GM12875 (cell line): ENCODE data around the gene ELOB.

Experiments used
- H3K4me3 ChIP-seq: one replicate; pipeline ENCODE4 v1.5.1; 2011; ENCODE audit warnings: low read depth, low read length, control low read depth
- TF ChIP-seq, protein P1 (sequence below): IDR thresholded peaks from 2 replicates; pipeline ENCODE4 v1.5.1; 2011; ENCODE audit warnings: low read depth, mild to moderate bottlenecking, control low read depth, inconsistent platforms, low read length, moderate library complexity, borderline replicate concordance; ENCODE audit not compliant: insufficient read depth

The ELOB gene

GRCh38 chr16:2769100-2769529, 8.0 kb downstream of the ELOB start:
- no peak overlapping the region for H3K4me3 ChIP-seq
- TF ChIP-seq, protein P1, sequence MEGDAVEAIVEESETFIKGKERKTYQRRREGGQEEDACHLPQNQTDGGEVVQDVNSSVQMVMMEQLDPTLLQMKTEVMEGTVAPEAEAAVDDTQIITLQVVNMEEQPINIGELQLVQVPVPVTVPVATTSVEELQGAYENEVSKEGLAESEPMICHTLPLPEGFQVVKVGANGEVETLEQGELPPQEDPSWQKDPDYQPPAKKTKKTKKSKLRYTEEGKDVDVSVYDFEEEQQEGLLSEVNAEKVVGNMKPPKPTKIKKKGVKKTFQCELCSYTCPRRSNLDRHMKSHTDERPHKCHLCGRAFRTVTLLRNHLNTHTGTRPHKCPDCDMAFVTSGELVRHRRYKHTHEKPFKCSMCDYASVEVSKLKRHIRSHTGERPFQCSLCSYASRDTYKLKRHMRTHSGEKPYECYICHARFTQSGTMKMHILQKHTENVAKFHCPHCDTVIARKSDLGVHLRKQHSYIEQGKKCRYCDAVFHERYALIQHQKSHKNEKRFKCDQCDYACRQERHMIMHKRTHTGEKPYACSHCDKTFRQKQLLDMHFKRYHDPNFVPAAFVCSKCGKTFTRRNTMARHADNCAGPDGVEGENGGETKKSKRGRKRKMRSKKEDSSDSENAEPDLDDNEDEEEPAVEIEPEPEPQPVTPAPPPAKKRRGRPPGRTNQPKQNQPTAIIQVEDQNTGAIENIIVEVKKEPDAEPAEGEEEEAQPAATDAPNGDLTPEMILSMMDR: no peak

- TF ChIP-seq, protein P1: no peak
- H3K4me3 ChIP-seq: no peak overlapping the region
These were observed 8.5 kb downstream of the ELOB start for GRCh38 chr16:2768403-2769089.

GRCh38 chr16:2767891-2768290, 9.2 kb downstream of the ELOB start:
- H3K4me3 ChIP-seq: no peak overlapping the region
- TF ChIP-seq, protein P1: no peak

GRCh38 chr16:2767140-2767731, 9.8 kb downstream of the ELOB start:
- no peak overlapping the region for H3K4me3 ChIP-seq
- TF ChIP-seq, protein P1: no peak

GRCh38 chr16:2766430-2767139, 10.5 kb downstream of the ELOB start:
- no peak overlapping the region for H3K4me3 ChIP-seq
- TF ChIP-seq, protein P1: no peak

DNA sequence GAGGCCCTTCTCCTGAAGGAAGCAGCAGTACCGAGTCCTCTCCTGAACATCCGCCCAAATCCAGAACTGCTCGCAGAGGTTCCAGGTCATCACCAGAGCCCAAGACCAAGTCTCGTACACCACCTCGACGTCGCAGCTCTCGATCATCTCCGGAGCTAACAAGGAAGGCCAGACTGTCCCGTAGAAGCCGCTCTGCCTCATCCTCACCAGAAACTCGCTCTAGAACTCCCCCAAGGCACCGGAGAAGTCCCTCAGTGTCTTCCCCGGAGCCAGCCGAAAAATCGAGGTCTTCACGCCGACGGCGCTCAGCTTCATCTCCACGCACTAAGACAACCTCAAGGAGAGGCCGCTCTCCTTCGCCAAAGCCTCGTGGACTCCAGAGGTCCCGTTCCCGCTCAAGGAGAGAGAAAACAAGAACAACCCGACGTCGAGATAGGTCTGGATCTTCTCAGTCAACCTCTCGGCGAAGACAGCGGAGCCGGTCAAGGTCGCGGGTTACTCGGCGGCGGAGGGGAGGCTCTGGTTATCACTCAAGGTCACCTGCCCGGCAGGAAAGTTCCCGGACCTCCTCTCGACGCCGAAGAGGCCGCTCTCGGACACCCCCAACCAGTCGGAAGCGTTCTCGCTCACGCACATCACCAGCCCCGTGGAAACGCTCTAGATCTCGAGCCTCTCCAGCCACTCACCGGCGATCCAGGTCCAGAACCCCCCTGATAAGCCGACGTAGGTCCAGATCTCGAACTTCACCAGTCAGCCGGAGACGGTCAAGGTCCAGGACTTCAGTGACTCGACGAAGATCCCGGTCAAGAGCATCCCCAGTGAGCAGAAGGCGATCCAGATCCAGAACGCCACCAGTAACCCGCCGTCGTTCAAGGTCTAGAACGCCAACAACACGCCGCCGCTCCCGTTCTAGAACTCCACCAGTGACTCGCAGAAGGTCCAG, 11.3 kb downstream of the ELOB start:
- H3K4me3 ChIP-seq: no peak overlapping the region
- TF ChIP-seq, protein P1: no peak
